ENCODE results near the gene SLC27A4.

The SLC27A4 gene

GRCh38 chr9:128365525-128365924 lies 25.2 kb downstream of the SLC27A4 start:
- no peak for DNase-seq (ENCODE audit: low read depth)

GRCh38 chr9:128369024-128369706 lies 28.8 kb downstream of the SLC27A4 start:
- DNase-seq (ENCODE audit: low read depth): no peak

GRCh38 chr9:128370367-128370751 lies 30.0 kb downstream of the SLC27A4 start:
- no peak for DNase-seq (ENCODE audit: low read depth)

GRCh38 chr9:128370752-128371629 lies 30.7 kb downstream of the SLC27A4 start, which contains the start of gene URM1:
URM1 (plus strand) TSS chr9:128371374; CDS start chr9:128371381, 7 bp downstream.
- peak; percentile 94 for DNase-seq (ENCODE audit: low read depth)

- DNase-seq (ENCODE audit: low read depth): no peak
Measured at GRCh38 chr9:128371630-128372117, 31.3 kb downstream of the SLC27A4 start.

- DNase-seq (ENCODE audit: low read depth): no peak
Measured at GRCh38 chr9:128372188-128372641, 31.9 kb downstream of the SLC27A4 start.

- DNase-seq (ENCODE audit: low read depth): no peak
Measured at GRCh38 chr9:128372784-128373183, 32.5 kb downstream of the SLC27A4 start.

GRCh38 chr9:128374221-128374675 lies 33.9 kb downstream of the SLC27A4 start:
- no peak for DNase-seq (ENCODE audit: low read depth)

GRCh38 chr9:128375865-128376264 lies 35.5 kb downstream of the SLC27A4 start:
- no peak for DNase-seq (ENCODE audit: low read depth)

GRCh38 chr9:128382261-128382660 lies 41.9 kb downstream of the SLC27A4 start:
- DNase-seq (ENCODE audit: low read depth): no peak

GRCh38 chr9:128383007-128383753 lies 42.9 kb downstream of the SLC27A4 start:
- DNase-seq (ENCODE audit: low read depth): no peak

GRCh38 chr9:128383791-128384190 lies 43.5 kb downstream of the SLC27A4 start:
- DNase-seq (ENCODE audit: low read depth): no peak

GRCh38 chr9:128384801-128385495 lies 44.6 kb downstream of the SLC27A4 start:
- DNase-seq (ENCODE audit: low read depth): no peak

GRCh38 chr9:128385496-128386460 lies 45.5 kb downstream of the SLC27A4 start:
- DNase-seq (ENCODE audit: low read depth): no peak

GRCh38 chr9:128388150-128388549 lies 47.8 kb downstream of the SLC27A4 start:
- no peak for DNase-seq (ENCODE audit: low read depth)

- DNase-seq (ENCODE audit: low read depth): no peak
Measured at GRCh38 chr9:128389395-128390149, 49.2 kb downstream of the SLC27A4 start.

- no peak for DNase-seq (ENCODE audit: low read depth)
Measured at GRCh38 chr9:128390150-128390812, 50.0 kb downstream of the SLC27A4 start.

GRCh38 chr9:128390813-128391711 lies 50.7 kb downstream of the SLC27A4 start:
- DNase-seq (ENCODE audit: low read depth): no peak

Data from GM04504 (cell line).